Mesodermal cell (in vitro differentiated cells): ENCODE data around the gene SLC6A6.

Source experiments
- H3K27ac ChIP-seq: 2 replicates; pipeline ENCODE4 v1.7.0; 2013; ENCODE audit warnings: mild to moderate bottlenecking, low read depth, low read length, moderate library complexity; ENCODE audit not compliant: severe bottlenecking
- H3K36me3 ChIP-seq: 2 replicates; pipeline ENCODE4 v1.7.1; 2013; ENCODE audit warnings: mild to moderate bottlenecking, low read length, moderate library complexity; ENCODE audit not compliant: control insufficient read depth, insufficient read depth
- H3K4me1 ChIP-seq: one replicate; pipeline ENCODE4 v1.7.1; 2013; ENCODE audit warnings: mild to moderate bottlenecking, low read length; ENCODE audit not compliant: insufficient read depth, control insufficient read depth, poor library complexity, severe bottlenecking
- H3K4me3 ChIP-seq: 2 replicates; pipeline ENCODE4 v1.7.0; 2013; ENCODE audit warnings: low read length, control low read depth, mild to moderate bottlenecking; ENCODE audit not compliant: insufficient read depth, poor library complexity, severe bottlenecking; ENCODE audit errors: extremely low read depth
- H3K9me3 ChIP-seq: 2 replicates; pipeline ENCODE4 v1.7.1; 2013; ENCODE audit warnings: mild to moderate bottlenecking, low read length, moderate library complexity; ENCODE audit not compliant: control insufficient read depth
- WGBS, 2 experiments: methylation state at CpG; one replicate each; pipeline ENCODE4 v1.1.5; 2013; ENCODE audit warnings: missing lambda C conversion rate in 2 of 2; ENCODE audit not compliant: insufficient coverage in 2 of 2; 5-methylcytosine and 5-hydroxymethylcytosine counted together

Gene SLC6A6

GRCh38 chr3:14517601-14518431, 115.4 kb downstream of the SLC6A6 start:
- H3K36me3 ChIP-seq = no peaks in the 10 kb centered on the region
- H3K9me3 ChIP-seq = no peaks in the 10 kb centered on the region
- H3K4me1 ChIP-seq = no peaks in the 10 kb centered on the region
- WGBS, 2 experiments = 84 to 91% methylated on average over 19 to 22 of the region's 22 CpGs
- no peak overlapping the region for H3K27ac ChIP-seq
- H3K4me3 ChIP-seq = no peak overlapping the region

- Histone ChIP-seq H3K27ac (no peak overlapping the region), H3K4me1 (no peaks in the 10 kb centered on the region), H3K4me3 (no peak overlapping the region), H3K9me3 (no peaks in the 10 kb centered on the region), H3K36me3 (no peaks in the 10 kb centered on the region)
- 70 to 71% methylated on average over 3 to 7 of the region's 7 CpGs for WGBS, 2 experiments
Observed at GRCh38 chr3:14518432-14518802, 116.0 kb downstream of the SLC6A6 start.

- no peaks in the 10 kb centered on the region for H3K4me1 ChIP-seq
- H3K27ac ChIP-seq = no peak overlapping the region
- no peaks in the 10 kb centered on the region for H3K9me3 ChIP-seq
- no peak overlapping the region for H3K4me3 ChIP-seq
- 94 to 98% methylated on average over 10 to 11 of the region's 11 CpGs for WGBS, 2 experiments
- no peaks in the 10 kb centered on the region for H3K36me3 ChIP-seq
Observed at GRCh38 chr3:14518893-14519292, 116.5 kb downstream of the SLC6A6 start.

GRCh38 chr3:14519406-14519805, 117.0 kb downstream of the SLC6A6 start:
- peaks cover 2% of the 10 kb centered on the region for H3K4me1 ChIP-seq
- WGBS, 2 experiments = 83 to 86% methylated on average over 1 of the region's 1 CpG
- H3K36me3 ChIP-seq = no peaks in the 10 kb centered on the region
- no peak overlapping the region for H3K27ac ChIP-seq
- no peaks in the 10 kb centered on the region for H3K9me3 ChIP-seq
- H3K4me3 ChIP-seq = no peak overlapping the region

- WGBS, 2 experiments = 91 to 95% methylated on average over 13 to 15 of the region's 15 CpGs
Observed at GRCh38 chr3:14520149-14520548, 117.7 kb downstream of the SLC6A6 start.

GRCh38 chr3:14520967-14521366, 118.6 kb downstream of the SLC6A6 start:
- Histone ChIP-seq H3K36me3 (no peaks in the 10 kb centered on the region), H3K27ac (no peak overlapping the region), H3K9me3 (no peaks in the 10 kb centered on the region), H3K4me3 (no peak overlapping the region), H3K4me1 (peaks cover 6% of the 10 kb centered on the region)
- WGBS, 2 experiments = 89 to 93% methylated on average over 8 of the region's 8 CpGs

More at GRCh38 chr3:14520149-14520548, 117.7 kb downstream of the SLC6A6 start:
- Histone ChIP-seq H3K36me3 (no peaks in the 10 kb centered on the region), H3K4me3 (no peak overlapping the region), H3K27ac (no peak overlapping the region), H3K9me3 (no peaks in the 10 kb centered on the region), H3K4me1 (peaks cover 6% of the 10 kb centered on the region)

GRCh38 chr3:14521611-14522010, 119.2 kb downstream of the SLC6A6 start:
- peaks cover 8% of the 10 kb centered on the region for H3K4me1 ChIP-seq
- H3K36me3 ChIP-seq = no peaks in the 10 kb centered on the region
- no peak overlapping the region for H3K4me3 ChIP-seq
- no peak overlapping the region for H3K27ac ChIP-seq
- WGBS, 2 experiments = 91 to 96% methylated on average over 9 to 11 of the region's 12 CpGs
- H3K9me3 ChIP-seq = no peaks in the 10 kb centered on the region

- H3K4me3 ChIP-seq = no peak overlapping the region
- 76 to 85% methylated on average over 13 to 15 of the region's 16 CpGs for WGBS, 2 experiments
- H3K9me3 ChIP-seq = no peaks in the 10 kb centered on the region
- H3K27ac ChIP-seq = no peak overlapping the region
- no peaks in the 10 kb centered on the region for H3K36me3 ChIP-seq
- peaks cover 10% of the 10 kb centered on the region for H3K4me1 ChIP-seq
Observed at GRCh38 chr3:14522129-14522691, 119.8 kb downstream of the SLC6A6 start.

- no peak overlapping the region for H3K4me3 ChIP-seq
- peaks cover 10% of the 10 kb centered on the region for H3K4me1 ChIP-seq
- WGBS, 2 experiments = 90 to 93% methylated on average over 2 to 12 of the region's 12 CpGs
- H3K9me3 ChIP-seq = no peaks in the 10 kb centered on the region
- H3K36me3 ChIP-seq = no peaks in the 10 kb centered on the region
- no peak overlapping the region for H3K27ac ChIP-seq
Observed at GRCh38 chr3:14522768-14523167, 120.4 kb downstream of the SLC6A6 start.

GRCh38 chr3:14523792-14524191, 121.4 kb downstream of the SLC6A6 start:
- Histone ChIP-seq H3K9me3 (no peaks in the 10 kb centered on the region), H3K4me1 (peaks cover 10% of the 10 kb centered on the region), H3K4me3 (no peak overlapping the region), H3K27ac (no peak overlapping the region), H3K36me3 (no peaks in the 10 kb centered on the region)
- 64 to 78% methylated on average over 1 to 4 of the region's 7 CpGs for WGBS, 2 experiments

GRCh38 chr3:14524311-14524711, 121.9 kb downstream of the SLC6A6 start:
- Histone ChIP-seq H3K27ac (no peak overlapping the region), H3K36me3 (no peaks in the 10 kb centered on the region), H3K4me1 (peaks cover 10% of the 10 kb centered on the region), H3K4me3 (no peak overlapping the region), H3K9me3 (no peaks in the 10 kb centered on the region)
- 96% methylated on average over 14 of the region's 14 CpGs for WGBS, 2 experiments
